ENCODE results near the gene APBA1.

Gene APBA1

GRCh38 chr9:69497816-69498215 is 174.4 kb downstream of the APBA1 start:
- no peak for TF ChIP-seq ZC3H10 (CRISPR knock-in tag; IDR thresholded peaks at IDR 0.05)
- no peak for TF ChIP-seq PPARA (CRISPR knock-in tag; IDR thresholded peaks at IDR 0.05; ENCODE audit: borderline replicate concordance)
- TF ChIP-seq ZNF70 (CRISPR knock-in tag; IDR thresholded peaks at IDR 0.05) = no peak
- TF ChIP-seq CSDC2 (CRISPR knock-in tag; IDR thresholded peaks at IDR 0.05) = no peak
- no peak for TF ChIP-seq ISL1 (CRISPR knock-in tag; IDR thresholded peaks at IDR 0.05)
- TF ChIP-seq POU6F1 (CRISPR knock-in tag; IDR thresholded peaks at IDR 0.05; ENCODE audit: borderline replicate concordance, low read depth) = no peak
- TF ChIP-seq PATZ1 (CRISPR knock-in tag; IDR thresholded peaks at IDR 0.05; ENCODE audit: borderline replicate concordance) = no peak
- TF ChIP-seq BACH2 (CRISPR knock-in tag; IDR thresholded peaks at IDR 0.05; ENCODE audit: borderline replicate concordance) = no peak
- no peak for TF ChIP-seq GLIS3 (CRISPR knock-in tag; IDR thresholded peaks at IDR 0.05)
- no peak for TF ChIP-seq CSRNP3 (CRISPR knock-in tag; IDR thresholded peaks at IDR 0.05)
- TF ChIP-seq ESRRG (CRISPR knock-in tag; IDR thresholded peaks at IDR 0.05) = no peak
- TF ChIP-seq SNAI2 (CRISPR knock-in tag; IDR thresholded peaks at IDR 0.05) = no peak
- no peak for TF ChIP-seq ZFP30 (CRISPR knock-in tag; IDR thresholded peaks at IDR 0.05)
- no peak for TF ChIP-seq ARNTL (CRISPR knock-in tag; IDR thresholded peaks at IDR 0.05; ENCODE audit: borderline replicate concordance, low read depth)
- TF ChIP-seq TOX (CRISPR knock-in tag; IDR thresholded peaks at IDR 0.05; ENCODE audit: borderline replicate concordance) = no peak
- no peak for TF ChIP-seq CREB5 (CRISPR knock-in tag; IDR thresholded peaks at IDR 0.05; ENCODE audit: low read depth)
- TF ChIP-seq ZNF8 (CRISPR knock-in tag; IDR thresholded peaks at IDR 0.05) = no peak
- TF ChIP-seq RARB (CRISPR knock-in tag; IDR thresholded peaks at IDR 0.05) = no peak
- TF ChIP-seq ZNF565 (CRISPR knock-in tag; conservative IDR thresholded peaks at IDR 0.05; ENCODE audit: low read depth) = no peak
- no peak for ATAC-seq

GRCh38 chr9:69496846-69497450 is 175.2 kb downstream of the APBA1 start:
- ATAC-seq = no peak
- TF ChIP-seq TCF4 (CRISPR knock-in tag; IDR thresholded peaks at IDR 0.05; ENCODE audit: borderline replicate concordance) = no peak
- no peak for TF ChIP-seq SNAI2 (CRISPR knock-in tag; IDR thresholded peaks at IDR 0.05)
- no peak for TF ChIP-seq OSR1 (CRISPR knock-in tag; IDR thresholded peaks at IDR 0.05)
- no peak for TF ChIP-seq ZFP3 (CRISPR knock-in tag; IDR thresholded peaks at IDR 0.05)
- TF ChIP-seq RARB (CRISPR knock-in tag; IDR thresholded peaks at IDR 0.05) = no peak
- TF ChIP-seq CREB5 (CRISPR knock-in tag; IDR thresholded peaks at IDR 0.05; ENCODE audit: low read depth) = no peak
- no peak for TF ChIP-seq ZNF565 (CRISPR knock-in tag; conservative IDR thresholded peaks at IDR 0.05; ENCODE audit: low read depth)
- no peak for TF ChIP-seq ESRRG (CRISPR knock-in tag; IDR thresholded peaks at IDR 0.05)
- no peak for TF ChIP-seq PATZ1 (CRISPR knock-in tag; IDR thresholded peaks at IDR 0.05; ENCODE audit: borderline replicate concordance)
- TF ChIP-seq ZNF8 (CRISPR knock-in tag; IDR thresholded peaks at IDR 0.05) = no peak
- TF ChIP-seq ZC3H10 (CRISPR knock-in tag; IDR thresholded peaks at IDR 0.05) = no peak
- no peak for TF ChIP-seq TSHZ2 (CRISPR knock-in tag; IDR thresholded peaks at IDR 0.05)

Measured in SK-N-SH treated with all-trans-retinoic acid at 6 μM for 48 hours (cell line).